OCI-LY7 (cell line): ENCODE measurements around the gene OR1A2.
"Not testable (repeated sequence)": the region's sequence is repeated elsewhere in the genome, so short reads cannot be mapped to it uniquely, and the experiment has no call there.

Source experiments
- EZH2phosphoT487 ChIP-seq: fragments of 200-600 bp; sonication (generic); IDR thresholded peaks from 2 replicates; pipeline ENCODE4 v1.6.1; 2018; ENCODE audit warnings: low read depth, borderline replicate concordance, mild to moderate bottlenecking, mixed run types, antibody characterized with exemption, low read length, moderate library complexity, mixed read lengths
- TF ChIP-seq, protein P1 (sequence below): fragments of 200-600 bp; sonication (generic); conservative IDR thresholded peaks from 2 replicates; pipeline ENCODE4 v1.5.1; 2014; ENCODE audit warnings: mild to moderate bottlenecking, antibody characterized with exemption, low read length, moderate library complexity, mixed read lengths

DNA sequence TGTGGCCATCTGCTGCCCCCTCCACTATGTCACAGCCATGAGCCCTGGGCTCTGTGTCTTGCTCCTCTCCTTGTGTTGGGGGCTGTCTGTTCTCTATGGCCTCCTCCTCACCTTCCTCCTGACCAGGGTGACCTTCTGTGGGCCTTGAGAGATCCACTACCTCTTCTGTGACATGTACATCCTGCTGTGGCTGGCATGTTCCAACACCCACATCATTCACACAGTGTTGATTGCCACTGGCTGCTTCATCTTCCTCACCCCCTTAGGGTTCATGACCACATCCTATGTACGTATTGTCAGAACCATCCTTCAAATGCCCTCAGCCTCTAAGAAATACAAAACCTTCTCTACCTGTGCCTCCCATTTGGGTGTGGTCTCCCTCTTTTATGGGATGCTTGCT is 43.7 kb downstream of the OR1A2 start:
- TF ChIP-seq, protein P1, sequence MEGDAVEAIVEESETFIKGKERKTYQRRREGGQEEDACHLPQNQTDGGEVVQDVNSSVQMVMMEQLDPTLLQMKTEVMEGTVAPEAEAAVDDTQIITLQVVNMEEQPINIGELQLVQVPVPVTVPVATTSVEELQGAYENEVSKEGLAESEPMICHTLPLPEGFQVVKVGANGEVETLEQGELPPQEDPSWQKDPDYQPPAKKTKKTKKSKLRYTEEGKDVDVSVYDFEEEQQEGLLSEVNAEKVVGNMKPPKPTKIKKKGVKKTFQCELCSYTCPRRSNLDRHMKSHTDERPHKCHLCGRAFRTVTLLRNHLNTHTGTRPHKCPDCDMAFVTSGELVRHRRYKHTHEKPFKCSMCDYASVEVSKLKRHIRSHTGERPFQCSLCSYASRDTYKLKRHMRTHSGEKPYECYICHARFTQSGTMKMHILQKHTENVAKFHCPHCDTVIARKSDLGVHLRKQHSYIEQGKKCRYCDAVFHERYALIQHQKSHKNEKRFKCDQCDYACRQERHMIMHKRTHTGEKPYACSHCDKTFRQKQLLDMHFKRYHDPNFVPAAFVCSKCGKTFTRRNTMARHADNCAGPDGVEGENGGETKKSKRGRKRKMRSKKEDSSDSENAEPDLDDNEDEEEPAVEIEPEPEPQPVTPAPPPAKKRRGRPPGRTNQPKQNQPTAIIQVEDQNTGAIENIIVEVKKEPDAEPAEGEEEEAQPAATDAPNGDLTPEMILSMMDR = not testable (repeated sequence)
- not testable (repeated sequence) for TF ChIP-seq EZH2phosphoT487
